HG02610 (cell line): ENCODE data around the gene POU3F2.

ENCODE experiments used
- ATAC-seq: cut with Tn5 transposase; IDR thresholded peaks from one replicate; pipeline ENCODE4 v1.9.1; 2021; ENCODE audit warnings: mild to moderate bottlenecking, moderate library complexity; ENCODE audit not compliant: unreplicated experiment

POU3F2 gene

GRCh38 chr6:98830146-98830545 is 4.2 kb upstream of the POU3F2 start:
- no peak for ATAC-seq

- no peak for ATAC-seq
Observed at GRCh38 chr6:98831057-98831958, 3.1 kb upstream of the POU3F2 start.

- ATAC-seq, result no peak
Observed at GRCh38 chr6:98831959-98832283, 2.5 kb upstream of the POU3F2 start.

DNA sequence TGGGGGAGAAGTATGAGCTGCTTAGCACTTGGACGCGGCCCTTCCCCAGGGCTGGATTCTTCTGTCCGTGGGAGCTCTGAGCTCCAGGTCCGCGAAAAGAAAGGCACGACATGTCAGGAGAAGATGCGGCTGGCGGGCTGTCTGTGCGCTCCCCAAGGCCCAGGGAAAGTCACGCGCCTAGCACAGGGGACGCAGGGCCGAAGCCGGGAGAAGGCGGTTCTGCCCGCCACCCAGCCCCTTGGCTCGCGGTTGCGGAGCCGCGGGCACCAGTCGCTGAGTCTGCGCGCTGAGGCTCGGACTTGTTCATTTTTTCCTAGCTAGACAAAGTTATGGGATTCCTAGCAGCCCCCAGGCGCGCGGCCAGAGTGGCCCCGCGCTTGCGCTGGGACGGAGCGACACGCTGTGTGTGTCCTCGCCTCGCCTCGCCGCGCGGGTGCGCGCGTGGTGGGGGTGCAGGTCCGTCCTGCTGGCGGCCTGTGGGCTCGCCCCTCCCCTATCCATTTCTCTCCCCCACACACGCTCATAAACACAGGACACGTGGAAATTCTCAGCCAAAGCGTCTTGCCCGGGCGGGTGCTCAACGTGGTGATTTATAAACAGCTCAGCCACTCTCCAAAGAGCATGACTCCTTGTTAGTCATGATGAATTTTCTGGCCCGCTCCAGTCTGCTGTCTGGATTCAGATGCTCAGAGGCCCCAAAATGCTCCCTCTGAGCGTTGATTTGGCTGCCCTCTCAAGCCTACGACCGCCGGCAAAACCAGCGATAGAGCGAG is 1.9 kb upstream of the POU3F2 start:
- ATAC-seq, result no peak

DNA sequence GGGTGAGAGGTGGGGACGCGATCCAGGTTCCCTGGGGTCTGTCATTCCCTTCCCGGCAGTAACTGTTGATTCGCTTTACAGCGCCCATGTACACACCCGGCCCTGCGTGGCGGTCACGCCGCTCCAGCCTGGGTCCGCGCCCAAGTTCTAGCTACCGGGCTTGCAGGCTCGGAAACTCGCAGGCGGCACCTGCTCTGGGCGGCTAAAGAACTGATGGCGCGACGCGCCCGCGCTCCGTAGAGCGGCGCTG is 1.4 kb upstream of the POU3F2 start:
- ATAC-seq, result no peak

DNA sequence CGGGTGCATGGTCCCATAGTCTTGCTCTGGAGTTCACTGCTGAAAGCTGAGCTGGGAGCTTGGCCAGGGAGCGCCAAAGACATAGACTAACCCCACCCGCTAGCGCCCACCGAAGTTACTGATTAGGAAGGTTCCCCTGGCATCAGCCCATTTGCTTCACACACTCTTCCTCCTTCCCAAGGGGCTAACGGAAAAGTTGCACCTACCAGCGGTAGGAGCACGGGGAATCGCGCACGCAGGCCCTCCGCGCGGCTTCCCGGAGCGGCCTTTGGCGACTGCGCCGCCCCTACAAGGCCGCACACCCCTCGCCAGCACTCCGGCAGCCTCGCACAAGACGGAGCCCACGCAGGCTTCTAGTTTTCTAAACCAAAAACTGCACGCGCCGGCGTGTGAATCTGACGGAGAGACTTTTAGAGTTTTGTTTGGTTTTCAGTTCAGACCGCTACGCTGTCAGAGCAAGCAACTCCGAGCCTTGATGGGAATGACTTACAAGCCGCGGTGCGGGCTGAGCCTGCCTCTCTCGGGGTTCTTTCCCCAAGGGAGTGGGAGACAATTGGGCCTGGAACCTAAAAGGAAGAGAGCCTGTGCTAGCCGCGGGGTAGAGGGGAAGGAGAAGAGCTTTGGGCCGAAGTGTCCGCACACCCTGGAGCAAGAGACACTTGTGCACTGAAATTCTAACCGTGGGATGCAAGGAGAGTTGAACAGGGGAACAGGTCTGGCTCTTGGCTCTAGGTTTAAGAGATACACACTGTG is 891 bp upstream of the POU3F2 start:
- no peak for ATAC-seq

DNA sequence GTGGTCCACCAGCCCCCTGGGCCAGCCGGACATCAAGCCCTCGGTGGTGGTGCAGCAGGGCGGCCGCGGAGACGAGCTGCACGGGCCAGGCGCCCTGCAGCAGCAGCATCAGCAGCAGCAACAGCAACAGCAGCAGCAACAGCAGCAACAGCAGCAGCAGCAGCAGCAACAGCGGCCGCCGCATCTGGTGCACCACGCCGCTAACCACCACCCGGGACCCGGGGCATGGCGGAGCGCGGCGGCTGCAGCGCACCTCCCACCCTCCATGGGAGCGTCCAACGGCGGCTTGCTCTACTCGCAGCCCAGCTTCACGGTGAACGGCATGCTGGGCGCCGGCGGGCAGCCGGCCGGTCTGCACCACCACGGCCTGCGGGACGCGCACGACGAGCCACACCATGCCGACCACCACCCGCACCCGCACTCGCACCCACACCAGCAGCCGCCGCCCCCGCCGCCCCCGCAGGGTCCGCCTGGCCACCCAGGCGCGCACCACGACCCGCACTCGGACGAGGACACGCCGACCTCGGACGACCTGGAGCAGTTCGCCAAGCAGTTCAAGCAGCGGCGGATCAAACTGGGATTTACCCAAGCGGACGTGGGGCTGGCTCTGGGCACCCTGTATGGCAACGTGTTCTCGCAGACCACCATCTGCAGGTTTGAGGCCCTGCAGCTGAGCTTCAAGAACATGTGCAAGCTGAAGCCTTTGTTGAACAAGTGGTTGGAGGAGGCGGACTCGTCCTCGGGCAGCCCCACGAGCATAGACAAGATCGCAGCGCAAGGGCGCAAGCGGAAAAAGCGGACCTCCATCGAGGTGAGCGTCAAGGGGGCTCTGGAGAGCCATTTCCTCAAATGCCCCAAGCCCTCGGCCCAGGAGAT is 1.0 kb downstream of the POU3F2 start:
- ATAC-seq, result no peak

DNA sequence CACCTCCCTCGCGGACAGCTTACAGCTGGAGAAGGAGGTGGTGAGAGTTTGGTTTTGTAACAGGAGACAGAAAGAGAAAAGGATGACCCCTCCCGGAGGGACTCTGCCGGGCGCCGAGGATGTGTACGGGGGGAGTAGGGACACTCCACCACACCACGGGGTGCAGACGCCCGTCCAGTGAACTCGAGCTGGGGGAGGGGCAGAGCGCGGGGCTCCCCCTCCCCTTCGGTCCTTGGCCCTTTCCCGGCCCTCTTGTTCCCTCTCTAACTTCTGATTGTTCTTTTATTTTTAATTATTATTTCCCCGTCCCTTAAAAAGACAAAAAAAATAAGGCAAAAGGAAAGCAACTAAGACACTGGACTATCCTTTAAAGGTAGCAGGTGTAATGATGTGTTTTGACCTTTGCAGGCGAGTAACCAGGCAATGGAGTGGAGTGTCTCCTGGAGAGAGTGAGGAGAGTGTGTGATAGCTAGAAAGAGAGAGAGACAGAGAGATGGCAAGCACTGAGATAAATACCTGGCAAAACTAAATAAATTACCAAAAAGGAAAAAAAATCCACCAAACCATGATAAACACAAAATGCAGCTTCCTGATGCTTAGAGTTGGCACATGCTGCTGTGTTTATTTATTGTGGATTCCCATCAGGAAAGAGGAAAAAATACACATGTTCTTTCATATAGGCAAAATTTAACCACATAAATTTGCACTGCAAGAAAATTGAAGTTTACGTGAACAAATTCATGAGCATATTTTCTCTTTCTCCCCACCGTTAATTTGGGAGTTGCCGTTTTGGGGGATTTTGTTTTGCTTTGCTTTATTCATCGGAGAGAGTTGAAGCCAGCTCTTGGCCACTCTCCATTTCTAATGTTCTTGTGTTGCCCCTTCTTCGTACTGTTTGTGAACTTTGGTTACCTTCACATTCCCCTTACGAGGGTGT is 1.9 kb downstream of the POU3F2 start:
- no peak for ATAC-seq

DNA sequence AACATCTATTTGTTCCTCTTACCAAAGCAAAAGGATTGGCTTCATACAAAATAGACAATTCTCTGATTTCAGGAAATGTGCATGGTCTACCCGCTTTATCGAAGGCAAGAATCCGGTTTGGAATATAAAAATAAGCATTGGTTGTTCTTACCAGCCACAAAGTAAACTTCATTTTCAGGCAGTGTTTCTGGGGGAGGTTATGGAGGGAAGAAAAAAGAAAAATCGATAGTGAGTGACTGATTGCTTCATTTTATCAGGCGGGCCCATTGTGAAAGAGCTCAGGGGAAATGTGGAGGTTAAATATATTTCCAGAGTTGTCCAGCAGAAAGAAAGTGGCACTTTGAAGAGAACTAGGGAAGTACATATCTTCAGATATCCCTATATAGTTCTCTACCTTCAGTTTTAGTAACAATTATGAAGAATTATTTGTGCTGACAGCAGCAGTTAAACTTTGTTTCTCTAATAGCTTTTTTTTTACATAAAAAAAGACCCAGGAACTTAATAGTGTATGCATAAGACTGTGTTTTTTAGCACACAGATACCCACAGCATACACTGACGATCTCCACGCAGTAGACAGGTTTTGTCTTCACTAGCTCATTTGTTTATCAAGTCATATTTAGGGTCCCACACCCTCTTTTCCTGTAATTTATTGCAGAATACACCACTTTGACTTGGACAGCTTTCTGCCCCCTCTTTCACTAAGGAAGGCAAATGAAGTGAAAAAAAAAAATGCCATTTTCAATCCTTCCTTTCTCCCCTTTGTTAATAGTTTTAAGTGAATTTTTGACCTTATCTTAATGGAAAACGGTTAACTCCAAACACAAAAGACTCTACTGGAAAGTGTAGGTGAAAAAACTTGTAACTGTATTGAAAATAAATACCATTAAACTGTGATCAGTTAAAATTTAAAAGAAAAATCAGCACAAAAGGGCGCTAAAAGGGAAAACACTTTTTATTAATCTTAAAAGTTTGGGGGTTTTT is 2.9 kb downstream of the POU3F2 start:
- ATAC-seq, result no peak

- ATAC-seq, result no peak
Observed at GRCh38 chr6:98838032-98838431, 3.7 kb downstream of the POU3F2 start.

GRCh38 chr6:98838975-98839374 is 4.6 kb downstream of the POU3F2 start:
- no peak for ATAC-seq

DNA sequence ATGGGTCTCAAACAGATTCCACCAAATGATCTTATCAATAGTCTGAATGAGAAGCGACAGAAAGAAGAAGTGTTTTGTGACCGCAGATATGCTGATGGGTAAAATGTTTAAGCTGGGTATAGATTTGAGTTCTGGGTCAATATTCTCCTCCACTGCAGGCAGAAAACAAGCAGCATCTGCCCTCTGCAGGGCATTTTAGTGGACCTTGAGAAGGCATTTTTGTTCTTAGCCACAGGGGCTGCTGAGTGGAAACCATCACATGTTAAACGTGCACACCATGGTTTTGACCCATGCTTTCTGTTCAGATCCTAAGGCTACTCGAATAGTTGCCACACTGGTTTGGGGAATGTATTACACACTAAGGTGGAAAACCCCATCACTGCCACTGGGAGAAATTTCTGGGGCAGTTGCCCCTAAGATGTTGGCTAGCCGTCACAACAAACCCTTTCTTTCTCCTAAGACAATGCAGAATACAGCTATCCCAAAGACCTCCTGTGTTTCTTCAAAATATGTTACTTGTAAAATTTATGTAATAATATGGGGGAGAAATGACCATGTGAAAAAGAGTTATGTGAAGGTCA is 5.5 kb downstream of the POU3F2 start:
- ATAC-seq, result no peak

- no peak for ATAC-seq
Observed at GRCh38 chr6:98840385-98840784, 6.0 kb downstream of the POU3F2 start.

GRCh38 chr6:98840996-98841513 is 6.7 kb downstream of the POU3F2 start:
- no peak for ATAC-seq

DNA sequence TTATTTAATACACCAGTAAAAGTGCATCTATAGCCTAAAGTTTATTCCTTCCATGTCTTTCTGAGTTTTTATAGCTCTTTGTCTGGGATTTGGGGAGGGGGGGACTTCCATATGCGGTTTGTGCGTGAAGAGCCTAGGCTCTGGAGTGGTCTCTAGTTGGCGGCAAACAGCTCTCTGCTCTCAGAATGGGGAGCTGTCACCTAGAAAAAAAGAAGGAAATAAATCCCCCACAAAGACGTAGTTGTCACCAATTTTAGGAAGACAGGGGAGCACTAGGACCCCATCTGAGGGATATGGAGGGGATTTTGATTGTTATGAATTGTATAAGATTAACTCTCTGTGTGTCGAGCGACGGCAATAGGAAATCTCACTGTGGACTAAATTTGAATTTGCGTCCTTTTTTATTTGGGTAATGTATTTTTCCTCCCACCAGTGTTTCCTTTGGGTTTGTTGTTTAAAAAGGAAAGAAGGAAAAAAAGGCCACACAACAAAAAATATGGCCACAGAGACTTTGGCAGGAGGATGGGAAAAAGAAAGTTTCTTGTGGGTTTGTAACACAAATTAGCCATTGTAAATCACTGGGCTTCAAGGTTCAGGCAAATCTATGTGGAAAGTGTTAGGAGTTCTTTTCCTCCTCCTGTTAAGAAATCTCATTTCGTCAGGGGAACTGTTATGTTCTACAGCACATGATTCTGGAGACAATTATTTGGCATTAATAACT is 7.4 kb downstream of the POU3F2 start:
- no peak for ATAC-seq

DNA sequence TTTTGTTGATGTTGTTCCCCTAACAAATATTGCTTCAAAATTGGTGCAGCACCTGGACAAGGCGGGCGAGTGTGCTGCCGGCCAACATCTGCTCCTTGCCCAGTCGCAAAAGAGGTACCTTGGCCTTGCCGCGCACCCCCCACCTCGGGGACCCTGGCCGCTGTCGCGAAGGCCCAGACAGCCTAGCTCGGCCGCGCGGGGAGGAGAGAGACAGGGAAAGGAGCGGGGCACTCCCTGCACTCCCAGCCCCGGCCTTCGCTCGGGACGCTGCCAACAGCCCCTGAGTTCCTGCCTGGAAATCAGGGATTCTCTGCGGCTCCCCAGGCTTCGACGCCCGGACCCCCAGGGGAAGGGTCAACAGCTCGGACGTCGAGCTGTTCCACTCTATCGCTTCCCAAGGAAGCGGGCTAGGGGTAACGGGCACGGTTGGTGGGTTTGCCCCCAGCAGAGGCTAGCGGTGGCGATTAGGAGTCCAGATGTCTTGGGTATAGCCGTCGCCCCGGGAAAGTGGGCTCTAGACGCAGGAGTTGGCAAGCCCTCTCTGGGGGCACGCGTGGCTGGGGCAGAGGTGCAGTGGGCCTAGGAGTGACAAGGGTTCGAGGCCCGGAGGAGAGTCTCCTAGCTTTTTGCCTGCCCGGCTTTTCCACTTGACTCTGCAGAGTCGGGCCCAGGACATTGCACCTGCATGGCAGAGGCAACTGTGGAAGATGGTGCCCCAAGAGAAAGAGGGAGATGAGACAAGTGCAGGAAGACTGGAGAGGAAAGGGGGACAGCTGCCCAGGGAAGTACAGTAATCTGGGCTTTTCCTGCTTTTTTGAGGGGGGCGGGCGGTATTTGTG is 8.2 kb downstream of the POU3F2 start:
- ATAC-seq, result no peak
